HepG2 (cell line): ENCODE measurements around the gene ANTKMT. TPM values are rescaled to one million over a fixed set of nuclear protein-coding genes. Genes with fewer than 3 reads are reported as not detected.

Experiments
- BCL6 ChIP-seq: IDR thresholded peaks from 2 replicates; pipeline ENCODE4 v1.6.1; 2016; ENCODE audit warnings: missing genetic modification reagents, missing compliant biosample characterization
- CBFB ChIP-seq: sonication (generic); formaldehyde crosslinking; IDR thresholded peaks from 2 replicates; pipeline ENCODE4 v1.4.0; 2020; ENCODE audit warnings: missing genetic modification reagents
- CEBPG ChIP-seq: IDR thresholded peaks from 2 replicates; pipeline ENCODE4 v1.6.1; 2016
- ELF3 ChIP-seq: IDR thresholded peaks from 2 replicates; pipeline ENCODE4 v1.6.1; 2016; ENCODE audit warnings: missing genetic modification reagents, missing compliant biosample characterization
- ELK4 ChIP-seq: sonication (generic); formaldehyde crosslinking; IDR thresholded peaks from 2 replicates; pipeline ENCODE4 v1.9.0; 2021; ENCODE audit warnings: missing genetic modification reagents, borderline replicate concordance
- FOXA1 ChIP-seq, 2 experiments: fragments of 450-650 bp in 1 of 2; sonication (generic) in 1 of 2; formaldehyde crosslinking in 1 of 2; IDR thresholded peaks; 2 replicates each; pipeline versions ENCODE4 v1.4.0 to v1.6.1; 2016 to 2020; ENCODE audit warnings: missing genetic modification reagents in 1 of 2
- GABPB1 ChIP-seq: IDR thresholded peaks from 2 replicates; pipeline ENCODE4 v1.6.1; 2016; ENCODE audit warnings: mild to moderate bottlenecking, missing genetic modification reagents, moderate library complexity, missing compliant biosample characterization
- GPBP1L1 ChIP-seq: sonication (generic); formaldehyde crosslinking; IDR thresholded peaks from 2 replicates; pipeline ENCODE4 v1.5.0; 2020; ENCODE audit warnings: mild to moderate bottlenecking, missing genetic modification reagents
- KLF9 ChIP-seq: IDR thresholded peaks from 2 replicates; pipeline ENCODE4 v1.6.1; 2016; ENCODE audit warnings: low read depth
- NBN ChIP-seq: fragments of 450-650 bp; conservative IDR thresholded peaks from 2 replicates; pipeline ENCODE4 v1.6.1; 2017
- NR2F1 ChIP-seq, 2 experiments: fragments of 450-650 bp in 1 of 2; formaldehyde crosslinking in 1 of 2; IDR thresholded peaks; 2 replicates each; pipeline versions ENCODE4 v1.5.0 to v1.6.1; 2016 to 2020; ENCODE audit warnings: mild to moderate bottlenecking in 1 of 2, missing compliant biosample characterization in 1 of 2, missing genetic modification reagents in 1 of 2, moderate library complexity in 1 of 2
- SETDB1 ChIP-seq: sonication (generic); formaldehyde crosslinking; IDR thresholded peaks from 2 replicates; pipeline ENCODE4 v1.5.1; 2020; ENCODE audit warnings: missing genetic modification reagents, mild to moderate bottlenecking, borderline replicate concordance
- SP2 ChIP-seq: sonication (generic); formaldehyde crosslinking; IDR thresholded peaks from 2 replicates; pipeline ENCODE4 v1.5.1; 2020; ENCODE audit warnings: mild to moderate bottlenecking, missing genetic modification reagents
- SP5 ChIP-seq: IDR thresholded peaks from 2 replicates; pipeline ENCODE4 v1.6.1; 2016; ENCODE audit warnings: low read depth, borderline replicate concordance
- SRSF9 ChIP-seq: fragments of 200-400 bp; formaldehyde crosslinking; IDR thresholded peaks from 2 replicates; pipeline ENCODE4 v1.6.1; 2018; ENCODE audit warnings: borderline replicate concordance, mild to moderate bottlenecking, low read depth, low read length; ENCODE audit not compliant: insufficient read depth, poor library complexity, severe bottlenecking
- SSRP1 ChIP-seq: IDR thresholded peaks from 2 replicates; pipeline ENCODE4 v1.6.1; 2016; ENCODE audit warnings: control low read depth
- TBL1XR1 ChIP-seq: fragments of 150-350 bp; IDR thresholded peaks from 2 replicates; pipeline ENCODE4 v1.6.1; 2014; ENCODE audit warnings: borderline replicate concordance, low read length; ENCODE audit not compliant: partially characterized antibody
- THAP7 ChIP-seq: sonication (generic); formaldehyde crosslinking; IDR thresholded peaks from 2 replicates; pipeline ENCODE4 v1.8.1; 2023; ENCODE audit warnings: mild to moderate bottlenecking, missing genetic modification reagents
- ZBTB44 ChIP-seq: sonication (generic); formaldehyde crosslinking; IDR thresholded peaks from 2 replicates; pipeline ENCODE4 v1.4.0; 2020; ENCODE audit warnings: missing genetic modification reagents
- ZNF337 ChIP-seq: sonication (generic); formaldehyde crosslinking; IDR thresholded peaks from 2 replicates; pipeline ENCODE4 v1.5.1; 2020; ENCODE audit warnings: missing genetic modification reagents, low read depth, mild to moderate bottlenecking, borderline replicate concordance
- ZNF672 ChIP-seq: sonication (generic); formaldehyde crosslinking; IDR thresholded peaks from 2 replicates; pipeline ENCODE4 v1.8.1; 2022; ENCODE audit warnings: missing genetic modification reagents
- ZNF784 ChIP-seq: sonication (generic); formaldehyde crosslinking; IDR thresholded peaks from 2 replicates; pipeline ENCODE4 v1.5.1; 2020; ENCODE audit warnings: missing genetic modification reagents, mild to moderate bottlenecking, borderline replicate concordance
- polyA plus RNA-seq, 8 experiments: library from polyadenylated mRNA; depleted of rRNA in 3 of 8; stranded (reverse) in 7 of 8; unstranded in 1 of 8; fragments of >200 nt; fragmentation: Illumina TruSeq in 4 of 8; extraction: Trizol in 4 of 8; gene quantifications; 2 replicates each; pipeline versions ENCODE4 v1.2.1 to v1.2.3, GENCODE V29; 2011 to 2016; ENCODE audit warnings: low read depth in 4 of 8, missing spikeins in 1 of 8, mixed read lengths in 1 of 8; ENCODE audit not compliant: insufficient read depth in 1 of 8
- total RNA-seq, 5 experiments: library from RNA; depleted of rRNA; stranded (reverse); fragments of >200 nt; fragmentation: Illumina TruSeq; extraction: Trizol; gene quantifications; 2 replicates each; pipeline ENCODE4 v1.2.3, GENCODE V29; 2016; ENCODE audit warnings: low read depth in 1 of 5

ANTKMT gene
- total and polyA plus RNA-seq, 2 of the 13 experiments (the other 11 are each of a cell fraction or from before 2014, with no cell fraction given): 7.5 to 47.8 TPM

GRCh38 chr16:720990-721764 lies at the start of gene ANTKMT (continued):
- TF ChIP-seq SRSF9 (no peak), FOXA1 (IDR thresholded peaks at IDR 0.05) (no peak), FOXA1 (CRISPR knock-in tag; IDR thresholded peaks at IDR 0.05) (peak; percentile 29; the same call in 1 of the 2 replicates), NBN (no peak), ZNF784 (peak; percentile 89), SP5 (CRISPR knock-in tag) (no peak), SP2 (CRISPR knock-in tag) (peak; percentile 64), GPBP1L1 (CRISPR knock-in tag) (no peak), SSRP1 (CRISPR knock-in tag) (no peak), TBL1XR1 (no peak), CBFB (CRISPR knock-in tag) (no peak; the same call in 1 of the 2 replicates), SETDB1 (CRISPR knock-in tag) (no peak), ZNF337 (CRISPR knock-in tag) (peak; percentile 34; the same call in 1 of the 2 replicates), ZNF672 (no peak; the same call in 1 of the 2 replicates), NR2F1 (CRISPR knock-in tag; IDR thresholded peaks at IDR 0.05) (no peak), BCL6 (CRISPR knock-in tag) (no peak), THAP7 (CRISPR knock-in tag) (no peak; the same call in 1 of the 2 replicates), GABPB1 (peak; percentile 93), ELF3 (CRISPR knock-in tag) (peak; percentile 13; the same call in 1 of the 2 replicates), KLF9 (CRISPR knock-in tag) (0 out of 2 replicates have a peak, but pooled peaks have one; percentile 11), CEBPG (CRISPR knock-in tag) (no peak), ELK4 (no peak), ZBTB44 (CRISPR knock-in tag) (no peak)
